CD4-positive, alpha-beta T cell treated with Interleukin-2 at 100 ng/mL for 4 hours (primary cell): ENCODE data around the gene FBXL5.

ENCODE experiments used
- DNase-seq: peaks from one replicate; pipeline ENCODE4 v3.0.0-alpha.2; 2020; ENCODE audit warnings: low spot score

Gene FBXL5

DNA sequence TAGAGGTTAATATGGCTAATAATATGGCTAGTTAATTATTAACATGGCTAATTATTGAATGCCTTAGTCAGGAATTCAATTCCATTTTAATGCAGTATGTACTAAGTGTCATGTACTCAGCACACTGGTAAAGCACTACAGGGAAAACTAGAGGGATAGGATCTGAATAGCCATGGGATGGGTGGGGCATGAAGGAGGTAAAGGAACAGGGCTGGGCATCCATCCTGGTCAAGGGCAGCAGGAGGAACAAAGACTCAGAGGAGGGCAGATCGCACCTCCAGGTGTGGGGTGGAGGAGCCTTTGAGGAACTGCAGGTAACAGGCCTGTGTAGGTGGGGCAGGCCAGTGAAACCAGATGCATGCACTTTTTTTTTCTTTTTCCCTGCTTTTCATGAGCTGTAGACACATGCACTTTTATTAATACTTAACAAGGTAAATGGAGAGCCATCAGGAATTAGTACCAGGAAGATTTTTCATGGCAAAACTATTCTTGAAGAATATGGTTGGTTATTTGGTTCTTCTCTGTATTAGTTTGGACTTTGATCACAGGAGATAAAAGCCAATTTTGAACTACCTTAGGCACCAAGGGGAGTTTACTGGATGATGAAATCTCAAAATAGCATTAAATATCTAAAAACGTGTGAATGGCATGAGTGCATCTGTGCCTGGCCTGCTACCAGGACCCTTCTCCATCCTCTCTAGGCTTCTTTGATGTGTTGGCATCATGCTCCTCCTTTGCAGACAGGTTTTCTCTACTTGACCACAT, 97.2 kb downstream of the FBXL5 start:
- no peak for DNase-seq

DNA sequence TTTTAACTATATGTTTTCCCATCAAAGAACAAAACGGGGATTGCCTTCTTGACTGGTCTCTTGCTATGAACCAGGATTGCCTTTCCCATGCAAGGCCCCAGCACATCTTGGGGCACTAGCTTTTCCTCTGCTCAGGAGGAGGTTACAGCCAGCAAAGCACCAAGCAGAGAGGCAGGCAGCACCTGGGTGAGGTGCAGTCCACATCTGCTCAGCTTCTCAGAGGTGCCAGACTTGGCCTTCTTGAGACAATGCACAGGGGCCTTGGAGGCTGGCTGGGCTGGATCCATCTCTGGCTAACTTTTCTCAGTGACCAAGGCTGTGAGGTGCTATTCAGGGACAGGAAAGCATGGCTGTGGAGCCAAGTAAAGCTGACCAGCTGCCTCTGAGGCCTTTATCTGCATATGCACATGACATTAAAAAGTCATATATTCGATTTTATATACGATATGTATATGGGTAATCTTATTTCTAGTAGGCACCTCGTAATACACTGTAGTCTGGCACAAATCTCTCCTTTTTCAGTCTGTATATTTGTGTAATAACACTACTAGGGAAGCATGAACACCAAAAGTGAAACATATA, 98.6 kb downstream of the FBXL5 start:
- no peak for DNase-seq
